ENCODE data around the gene AK5. TPM values are rescaled to one million over a fixed set of nuclear protein-coding genes. Genes with fewer than 3 reads are reported as not detected.

The AK5 gene
- total and polyA plus RNA-seq, 3 donors from 2014 or later: 28.0 to 40.4 (median 28.7) TPM

- no peak overlapping the region for H3K4me3 ChIP-seq
- no peaks in the 10 kb centered on the region for H3K36me3 ChIP-seq (ENCODE audit: low read depth, missing control alignments)
- 75 to 88% methylated on average over 1 of the region's 1 CpG for WGBS, 2 donors
- no peaks in the 10 kb centered on the region for H3K4me1 ChIP-seq
- no peak for DNase-seq
- no peak for TF ChIP-seq POLR2A (IDR thresholded peaks at IDR 0.05)
- no peak overlapping the region for H3K27ac ChIP-seq
- no peaks in the 10 kb centered on the region for H3K27me3 ChIP-seq
- intact Hi-C loops (cut with DNase I; ENCODE audit: low total_unique reads): no loop called here
- no peaks in the 10 kb centered on the region for H3K9me3 ChIP-seq
Observed at GRCh38 chr1:77263708-77264107, 18.1 kb upstream of the AK5 start.

DNA sequence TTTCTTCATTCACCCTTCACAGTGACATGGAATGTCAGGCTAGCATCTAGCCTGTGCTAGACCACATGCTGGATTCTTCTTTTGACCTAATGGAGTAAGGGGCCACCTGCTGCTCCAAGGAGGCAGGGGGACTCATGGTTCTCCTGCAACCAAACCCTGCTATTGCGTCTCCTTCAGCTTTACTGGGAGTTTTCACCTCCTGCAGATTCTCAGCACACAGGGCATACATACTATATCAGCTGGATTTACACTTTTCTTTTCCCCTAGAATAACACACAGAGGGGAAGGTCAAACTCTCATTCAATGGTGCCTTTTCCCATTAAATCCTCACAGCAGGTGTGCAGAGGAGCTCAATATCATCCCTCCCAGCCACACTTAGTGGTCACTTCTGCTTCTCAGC, 16.6 kb upstream of the AK5 start:
- Histone ChIP-seq H3K9me3 (no peaks in the 10 kb centered on the region), H3K27ac (no peak overlapping the region), H3K4me1 (no peaks in the 10 kb centered on the region), H3K36me3 (ENCODE audit: low read depth, missing control alignments) (no peaks in the 10 kb centered on the region), H3K4me3 (no peak overlapping the region), H3K27me3 (no peaks in the 10 kb centered on the region)
- TF ChIP-seq POLR2A (IDR thresholded peaks at IDR 0.05): no peak
- TF ChIP-seq CTCF (IDR thresholded peaks at IDR 0.05): no peak
- no peak for DNase-seq
- 69 to 79% methylated on average over 1 of the region's 1 CpG for WGBS, 2 donors
- intact Hi-C loops (cut with DNase I; ENCODE audit: low total_unique reads): no loop called here

DNA sequence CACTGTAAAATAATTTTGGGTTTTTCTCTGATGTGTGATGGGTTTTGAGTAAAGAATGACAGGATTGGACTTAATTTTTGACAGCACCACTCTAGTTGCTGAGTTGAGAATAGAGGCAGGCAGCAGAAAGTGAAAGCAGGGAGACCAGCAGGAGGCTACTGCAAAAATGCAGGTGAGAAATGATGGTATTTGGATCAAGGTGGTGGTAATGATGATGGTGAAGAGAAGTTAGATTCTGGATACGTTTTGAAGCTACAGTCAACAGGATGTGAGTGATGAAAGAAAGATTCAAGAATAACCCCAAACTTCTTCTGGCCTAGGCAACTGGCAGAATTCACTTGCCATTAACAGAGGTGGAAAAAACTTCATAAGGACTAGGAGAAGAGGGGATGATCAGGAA, 14.8 kb upstream of the AK5 start:
- no peak for TF ChIP-seq POLR2A (IDR thresholded peaks at IDR 0.05)
- TF ChIP-seq CTCF (IDR thresholded peaks at IDR 0.05): no peak
- no peak for DNase-seq
- Histone ChIP-seq H3K9me3 (no peaks in the 10 kb centered on the region), H3K4me1 (no peaks in the 10 kb centered on the region), H3K36me3 (ENCODE audit: low read depth, missing control alignments) (no peaks in the 10 kb centered on the region), H3K4me3 (no peak overlapping the region), H3K27me3 (no peaks in the 10 kb centered on the region), H3K27ac (no peak overlapping the region)
- WGBS, 2 donors: 71 to 79% methylated on average over 1 of the region's 1 CpG
- intact Hi-C loops (cut with DNase I; ENCODE audit: low total_unique reads): no loop called here

- Histone ChIP-seq H3K27ac (no peak overlapping the region), H3K4me1 (no peaks in the 10 kb centered on the region), H3K36me3 (ENCODE audit: low read depth, missing control alignments) (no peaks in the 10 kb centered on the region), H3K27me3 (no peaks in the 10 kb centered on the region), H3K9me3 (no peaks in the 10 kb centered on the region), H3K4me3 (no peak overlapping the region)
- TF ChIP-seq CTCF (IDR thresholded peaks at IDR 0.05) (no peak), POLR2A (IDR thresholded peaks at IDR 0.05) (no peak)
- no peak for DNase-seq
- intact Hi-C loops (cut with DNase I; ENCODE audit: low total_unique reads): no loop called here
Observed at GRCh38 chr1:77271852-77272580, 9.8 kb upstream of the AK5 start.

GRCh38 chr1:77273891-77274290, 7.9 kb upstream of the AK5 start:
- no peak for TF ChIP-seq POLR2A (IDR thresholded peaks at IDR 0.05)
- TF ChIP-seq CTCF (IDR thresholded peaks at IDR 0.05): no peak
- H3K4me1 ChIP-seq: no peaks in the 10 kb centered on the region
- no peak for DNase-seq
- H3K9me3 ChIP-seq: no peaks in the 10 kb centered on the region
- intact Hi-C loops (cut with DNase I; ENCODE audit: low total_unique reads): no loop called here
- no peaks in the 10 kb centered on the region for H3K27me3 ChIP-seq
- H3K36me3 ChIP-seq (ENCODE audit: low read depth, missing control alignments): no peaks in the 10 kb centered on the region
- H3K4me3 ChIP-seq: no peak overlapping the region
- no peak overlapping the region for H3K27ac ChIP-seq
